RKO (cell line): ENCODE data around the gene XKR7.

Experiments
- DNase-seq: peaks from one replicate; pipeline ENCODE4 v3.0.0-alpha.2; 2016; ENCODE audit warnings: low spot score

The XKR7 gene

DNA sequence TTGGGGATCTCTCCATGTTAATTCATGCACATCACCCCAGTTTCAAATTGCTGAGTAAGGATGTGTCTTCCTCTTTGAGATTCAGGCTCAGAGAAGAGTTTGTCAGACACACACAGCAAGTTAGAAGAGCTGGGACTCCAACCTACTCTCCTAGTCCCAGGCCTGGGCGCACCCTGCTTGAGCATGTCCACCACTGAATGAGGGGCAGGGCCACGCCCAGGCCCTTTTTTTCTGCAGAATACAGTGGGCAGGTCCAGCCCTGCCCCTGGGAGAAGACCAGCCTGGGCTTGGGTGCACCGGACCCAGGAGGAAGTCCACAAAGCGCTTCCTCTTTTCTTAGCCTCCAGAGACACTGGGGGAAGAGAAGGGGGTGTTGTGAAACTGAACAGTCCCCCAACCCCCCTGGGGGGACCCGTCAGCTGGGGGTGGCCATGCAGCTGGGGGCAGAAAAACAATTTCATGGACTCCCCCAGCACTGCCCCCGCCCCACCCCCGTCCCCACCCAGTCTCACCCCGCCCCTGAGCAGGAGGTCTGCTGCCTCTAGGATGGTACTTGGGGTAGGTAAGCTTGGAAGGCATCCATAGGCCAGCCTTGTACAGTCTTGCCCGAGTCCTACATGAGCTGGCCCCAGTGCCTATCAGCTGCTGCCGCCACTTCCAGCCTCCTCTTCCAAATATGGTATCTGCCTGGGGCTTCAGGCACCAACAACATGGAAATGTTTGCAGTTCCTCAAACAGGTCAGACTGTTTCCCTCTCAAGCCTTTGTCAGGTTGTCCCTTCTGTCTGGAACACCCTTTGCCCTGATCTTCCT, 72.4 kb downstream of the XKR7 start:
- no peak for DNase-seq

- no peak for DNase-seq
Observed at GRCh38 chr20:32045999-32046398, 78.0 kb downstream of the XKR7 start.

DNA sequence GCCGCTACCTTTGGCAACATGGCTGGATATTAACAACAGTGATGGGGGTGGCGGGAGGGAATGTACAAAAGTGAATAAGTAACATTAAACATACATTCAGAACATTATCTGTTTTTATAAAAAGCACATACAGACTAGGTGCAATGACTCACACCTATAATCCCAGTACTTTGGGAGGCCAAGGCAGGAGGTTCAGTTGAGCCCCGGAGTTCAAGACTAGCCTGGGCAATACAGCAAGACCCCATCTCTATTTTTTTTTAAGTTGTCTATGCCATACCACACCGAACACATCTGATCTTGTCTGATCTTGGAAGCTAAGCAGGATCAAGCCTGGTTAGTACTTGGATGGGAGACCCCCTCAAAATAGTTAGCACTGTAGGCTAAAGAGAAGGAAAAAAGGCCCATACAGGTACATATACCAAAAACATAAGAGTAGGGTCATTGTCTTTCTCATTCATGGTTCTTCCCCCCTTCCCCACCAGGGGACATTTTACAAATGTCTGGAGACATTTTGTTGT, 82.4 kb downstream of the XKR7 start:
- DNase-seq: no peak

DNA sequence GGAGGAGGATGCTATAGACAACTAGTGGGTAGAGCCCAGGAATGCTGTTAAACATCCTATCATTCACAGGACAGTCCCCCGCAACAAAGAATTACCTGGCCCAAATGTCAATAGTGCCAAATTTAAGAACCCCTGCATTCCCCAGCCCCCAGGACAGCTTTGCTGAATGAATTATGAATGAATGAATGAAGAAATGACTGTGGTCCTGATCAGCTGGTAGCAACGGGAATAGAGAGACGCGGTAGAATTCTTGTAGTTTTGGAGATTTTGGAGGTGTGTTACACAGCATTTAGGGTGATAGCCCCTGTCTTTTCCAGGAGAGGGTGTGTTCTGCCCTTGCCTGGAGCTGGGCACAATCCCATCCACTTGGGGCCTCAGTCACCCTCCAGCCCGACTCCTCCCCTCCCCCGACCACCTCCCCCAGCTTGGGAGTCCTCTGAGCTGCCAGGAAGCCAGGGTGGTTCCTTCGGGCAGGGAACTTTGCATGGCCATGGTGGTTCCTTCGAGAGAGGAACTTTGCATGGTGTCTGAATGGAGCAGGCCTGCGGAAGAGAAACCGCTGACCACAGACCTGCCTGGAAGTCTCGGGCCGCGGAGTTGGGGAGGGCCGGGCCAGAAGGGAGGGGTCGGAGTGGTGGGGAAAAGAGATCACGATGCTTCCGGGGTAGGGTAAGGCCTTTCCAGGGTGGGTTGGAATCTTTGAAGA, 83.1 kb downstream of the XKR7 start:
- DNase-seq: no peak

DNA sequence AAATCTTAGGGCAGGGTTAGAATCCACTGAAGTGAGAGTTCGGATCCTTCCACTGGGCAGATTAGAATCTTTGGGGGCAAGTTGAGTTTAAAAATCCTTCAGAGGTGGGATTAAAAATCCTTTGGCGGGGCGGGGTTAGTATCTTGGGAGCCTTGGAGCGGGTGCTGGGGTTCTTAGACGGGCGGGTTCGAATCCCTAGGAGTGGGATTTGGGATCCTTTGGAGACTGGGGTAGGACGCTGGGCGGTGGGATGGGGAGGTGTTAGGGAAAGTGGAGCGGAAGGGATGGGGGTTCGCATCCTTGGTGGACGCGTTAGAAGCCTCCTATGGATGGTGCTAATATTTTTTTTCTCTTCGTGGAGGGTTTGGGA, 83.8 kb downstream of the XKR7 start:
- DNase-seq: no peak

- DNase-seq: no peak
Observed at GRCh38 chr20:32052090-32052777, 84.3 kb downstream of the XKR7 start, which contains the start of gene HCK. HCK (plus strand) TSS chr20:32052242.

GRCh38 chr20:32052778-32053362, 84.9 kb downstream of the XKR7 start:
- no peak for DNase-seq
